ENCODE results near the gene PARN. TPM values are rescaled to one million over a fixed set of nuclear protein-coding genes. Genes with fewer than 3 reads are reported as not detected.
"Not testable (repeated sequence)": the region's sequence is repeated elsewhere in the genome, so short reads cannot be mapped to it uniquely, and the experiment has no call there.

Gene PARN
- total and polyA plus RNA-seq, 3 experiments from 2014 or later, result 45.9 to 48.2 (median 46.0) TPM

DNA sequence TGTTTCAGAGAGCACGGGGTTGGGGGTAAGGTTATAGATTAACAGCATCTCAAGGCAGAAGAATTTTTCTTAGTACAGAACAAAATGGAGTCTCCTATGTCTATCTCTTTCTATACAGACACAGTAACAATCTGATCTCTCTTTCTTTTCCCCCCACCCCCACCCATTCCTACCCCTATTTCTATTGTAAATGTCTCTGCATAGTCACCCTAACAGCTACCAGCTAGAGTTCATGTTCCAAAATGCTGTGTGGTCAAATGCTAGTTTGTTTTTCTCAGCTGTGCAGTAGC is 6.8 kb upstream of the PARN start:
- DNase-seq; H3K36me3 ChIP-seq (ENCODE audit: insufficient read depth, low read length): not testable (repeated sequence)
- H3K4me1 Mint-ChIP-seq, result peaks cover 53 to 81% (median 70%) of the 10 kb centered on the region in 3 donors

DNA sequence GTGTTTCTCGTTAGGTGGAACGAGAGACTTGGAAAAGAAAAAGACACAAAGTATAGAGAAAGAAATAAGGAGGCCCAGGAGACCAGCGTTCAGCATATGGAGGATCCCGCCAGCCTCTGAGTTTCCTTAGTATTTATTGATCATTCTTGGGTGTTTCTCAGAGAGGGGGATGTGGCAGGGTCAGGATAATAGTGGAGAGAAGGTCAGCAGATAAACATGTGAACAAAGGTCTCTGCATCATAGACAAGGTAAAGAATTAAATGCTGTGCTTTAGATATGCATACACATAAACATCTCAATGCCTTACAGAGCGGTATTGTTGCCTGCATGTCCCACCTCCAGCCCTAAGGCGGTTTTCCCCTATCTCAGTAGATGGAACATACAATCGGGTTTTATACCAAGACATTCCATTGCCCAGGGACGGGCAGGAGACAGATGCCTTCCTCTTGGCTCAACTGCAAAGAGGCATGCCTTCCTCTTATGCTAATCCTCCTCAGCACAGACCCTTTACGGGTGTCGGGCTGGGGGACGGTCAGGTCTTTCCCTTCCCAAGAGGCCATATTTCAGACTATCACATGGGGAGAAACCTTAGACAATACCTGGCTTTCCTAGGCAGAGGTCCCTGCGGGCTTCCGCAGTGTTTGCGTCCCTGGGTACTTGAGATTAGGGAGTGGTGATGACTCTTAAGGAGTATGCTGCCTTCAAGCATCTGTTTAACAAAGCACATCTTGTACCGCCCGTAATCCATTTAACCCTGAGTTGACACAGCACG is 6.3 kb upstream of the PARN start:
- H3K27me3 Mint-ChIP-seq; H3K27ac ChIP-seq (ENCODE audit: low read depth, low read length); POLR2A ChIA-PET; H3K9me3 ChIP-seq (ENCODE audit: low read length); DNase-seq; H3K4me3 ChIP-seq (ENCODE audit: low read length); CTCF ChIA-PET; H3K36me3 ChIP-seq (ENCODE audit: insufficient read depth, low read length); H3K9me3 Mint-ChIP-seq; H3K27me3 ChIP-seq (ENCODE audit: insufficient read depth, low read length, poor library complexity, severe bottlenecking): not testable (repeated sequence)
- H3K4me1 ChIP-seq (ENCODE audit: insufficient read depth, low read length), result peaks cover 29% of the 10 kb centered on the region
- peak overlapping the region; percentile 2 to 95 (median 57) for H3K27ac Mint-ChIP-seq
- H3K4me3 Mint-ChIP-seq, result peak overlapping the region in 4 of 7 donors; percentile 9 to 95 (median 54)
- H3K36me3 Mint-ChIP-seq, result peaks cover 0 to 52% (median 2%) of the 10 kb centered on the region in 3 donors
- H3K4me1 Mint-ChIP-seq, result peaks cover 51 to 84% (median 74%) of the 10 kb centered on the region in 3 donors

More for the DNA sequence above, 6.8 kb upstream of the PARN start:
- H3K9me3 Mint-ChIP-seq; POLR2A ChIA-PET; H3K4me3 Mint-ChIP-seq; H3K4me3 ChIP-seq (ENCODE audit: low read length); CTCF ChIA-PET; H3K27me3 Mint-ChIP-seq; H3K9me3 ChIP-seq (ENCODE audit: low read length); H3K27me3 ChIP-seq (ENCODE audit: insufficient read depth, low read length, poor library complexity, severe bottlenecking); H3K27ac ChIP-seq (ENCODE audit: low read depth, low read length): not testable (repeated sequence)
- Mint-ChIP-seq H3K36me3 (peaks cover 0 to 53% (median 2%) of the 10 kb centered on the region in 3 donors), H3K27ac (peak overlapping the region in 4 of 8 donors; percentile 1 to 95 (median 16))
- peaks cover 23% of the 10 kb centered on the region for H3K4me1 ChIP-seq (ENCODE audit: insufficient read depth, low read length)

GRCh38 chr16:14635395-14636165 is 5.5 kb upstream of the PARN start:
- H3K27ac ChIP-seq (ENCODE audit: low read depth, low read length), result no peak overlapping the region
- H3K27me3 ChIP-seq (ENCODE audit: insufficient read depth, low read length, poor library complexity, severe bottlenecking), result no peaks in the 10 kb centered on the region
- H3K36me3 ChIP-seq (ENCODE audit: insufficient read depth, low read length), result no peaks in the 10 kb centered on the region
- H3K4me3 ChIP-seq (ENCODE audit: low read length), result no peak overlapping the region
- Mint-ChIP-seq H3K27me3 (peaks cover 0 to 2% of the 10 kb centered on the region in 2 donors), H3K27ac (peak overlapping the region; percentile 29 to 100 (median 82)), H3K4me1 (peaks cover 48 to 81% (median 70%) of the 10 kb centered on the region in 3 donors), H3K9me3 (no peaks in the 10 kb centered on the region), H3K36me3 (peaks cover 0 to 46% (median 2%) of the 10 kb centered on the region in 3 donors), H3K4me3 (peak overlapping the region in 5 of 7 donors; percentile 95 to 100 (median 100))
- ChIA-PET POLR2A (no interaction called here), CTCF (no interaction called here)
- H3K4me1 ChIP-seq (ENCODE audit: insufficient read depth, low read length), result peaks cover 32% of the 10 kb centered on the region
- H3K9me3 ChIP-seq (ENCODE audit: low read length), result no peaks in the 10 kb centered on the region
- DNase-seq, result no peak

- H3K36me3 ChIP-seq (ENCODE audit: insufficient read depth, low read length), result no peaks in the 10 kb centered on the region
- H3K4me3 Mint-ChIP-seq, result peak overlapping the region; percentile 95 to 100 (median 100)
- H3K9me3 Mint-ChIP-seq, result peaks cover 0 to 4% (median 0%) of the 10 kb centered on the region in 5 donors
- H3K4me1 ChIP-seq (ENCODE audit: insufficient read depth, low read length), result peaks cover 38% of the 10 kb centered on the region
- no peak for DNase-seq
- H3K4me3 ChIP-seq (ENCODE audit: low read length), result peak overlapping the region; percentile 87
- H3K27ac Mint-ChIP-seq, result peak overlapping the region; percentile 95 to 100 (median 99)
- no peaks in the 10 kb centered on the region for H3K9me3 ChIP-seq (ENCODE audit: low read length)
- H3K27me3 Mint-ChIP-seq, result peaks cover 0 to 2% of the 10 kb centered on the region in 2 donors
- H3K27me3 ChIP-seq (ENCODE audit: insufficient read depth, low read length, poor library complexity, severe bottlenecking), result no peaks in the 10 kb centered on the region
- H3K36me3 Mint-ChIP-seq, result peaks cover 0 to 36% (median 0%) of the 10 kb centered on the region in 3 donors
- CTCF ChIA-PET, result interaction anchor here (0.6 kb wide), 1 partner anchor 332 kb away, joined by 4 read pairs; no protein-coding TSS in a partner anchor
- no peak overlapping the region for H3K27ac ChIP-seq (ENCODE audit: low read depth, low read length)
- POLR2A ChIA-PET, result no interaction called here
- peaks cover 46 to 76% (median 66%) of the 10 kb centered on the region in 3 donors for H3K4me1 Mint-ChIP-seq
Measured at GRCh38 chr16:14634389-14634725, 4.3 kb upstream of the PARN start.

- DNase-seq, result peak; percentile 99 to 100 (median 99)
- peaks cover 0 to 2% of the 10 kb centered on the region in 2 donors for H3K27me3 Mint-ChIP-seq
- peaks cover 0 to 4% (median 0%) of the 10 kb centered on the region in 5 donors for H3K9me3 Mint-ChIP-seq
- peak within 1 kb of the TSS; percentile 95 to 100 (median 99) for H3K27ac Mint-ChIP-seq
- peaks cover 0 to 36% (median 0%) of the 10 kb centered on the region in 3 donors for H3K36me3 Mint-ChIP-seq
- Histone ChIP-seq H3K36me3 (ENCODE audit: insufficient read depth, low read length) (no peaks in the 10 kb centered on the region), H3K27ac (ENCODE audit: low read depth, low read length) (peak within 1 kb of the TSS; percentile 89), H3K4me1 (ENCODE audit: insufficient read depth, low read length) (peaks cover 52% of the 10 kb centered on the region), H3K4me3 (ENCODE audit: low read length) (peak within 1 kb of the TSS; percentile 87), H3K27me3 (ENCODE audit: insufficient read depth, low read length, poor library complexity, severe bottlenecking) (no peaks in the 10 kb centered on the region), H3K9me3 (ENCODE audit: low read length) (no peaks in the 10 kb centered on the region)
- CTCF ChIA-PET, result no interaction called here
- peak within 1 kb of the TSS; percentile 95 to 100 (median 100) for H3K4me3 Mint-ChIP-seq
- POLR2A ChIA-PET, result no interaction called here
- H3K4me1 Mint-ChIP-seq, result peaks cover 57 to 86% (median 81%) of the 10 kb centered on the region in 3 donors
Measured at GRCh38 chr16:14632693-14633569, 2.9 kb upstream of the PARN start, which contains the start of gene BFAR. BFAR (plus strand) TSS chr16:14632951; CDS start chr16:14644347, 11,396 bp downstream.

DNA sequence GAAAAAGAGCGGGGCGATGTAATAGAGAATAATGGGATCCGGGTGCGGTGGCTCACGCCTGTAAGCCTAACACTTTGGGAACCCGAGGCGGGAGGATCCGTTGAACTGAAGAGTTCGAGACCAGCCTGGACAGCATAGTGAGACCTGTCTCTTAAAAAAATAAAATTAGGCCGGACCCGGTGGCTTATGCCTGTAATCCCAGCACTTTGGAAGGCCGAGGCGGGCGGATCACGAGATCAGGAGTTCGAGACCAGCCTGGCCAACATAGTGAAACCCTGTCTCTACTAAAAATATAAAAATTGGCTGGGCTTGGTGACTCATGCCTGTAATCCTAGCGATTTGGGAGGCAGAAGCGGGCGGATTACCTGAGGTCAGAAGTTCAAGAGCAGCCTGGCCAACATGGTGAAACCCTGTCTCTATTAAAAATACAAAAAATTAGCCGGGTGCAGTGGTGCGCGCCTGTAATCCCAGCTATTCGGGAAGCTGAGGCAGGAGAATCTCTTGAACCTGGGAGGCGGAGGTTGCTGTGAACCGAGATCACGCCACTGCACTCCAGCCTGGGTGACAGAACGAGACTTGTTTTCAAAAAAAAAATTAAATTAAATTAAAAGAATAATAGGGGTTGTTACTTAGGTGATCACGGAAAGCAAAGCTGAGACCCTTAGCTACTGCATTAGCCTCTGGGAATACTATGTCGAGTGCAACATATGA is 715 bp upstream of the PARN start:
- H3K27me3 ChIP-seq (ENCODE audit: insufficient read depth, low read length, poor library complexity, severe bottlenecking); H3K27me3 Mint-ChIP-seq; H3K9me3 Mint-ChIP-seq; H3K36me3 ChIP-seq (ENCODE audit: insufficient read depth, low read length); H3K9me3 ChIP-seq (ENCODE audit: low read length); CTCF ChIA-PET; DNase-seq: not testable (repeated sequence)
- H3K27ac Mint-ChIP-seq, result peak overlapping the region; percentile 95 to 100 (median 99)
- peak overlapping the region; percentile 83 to 100 (median 91) for H3K4me3 Mint-ChIP-seq
- Histone ChIP-seq H3K27ac (ENCODE audit: low read depth, low read length) (peak overlapping the region; percentile 91), H3K4me3 (ENCODE audit: low read length) (peak overlapping the region; percentile 62), H3K4me1 (ENCODE audit: insufficient read depth, low read length) (peaks cover 54% of the 10 kb centered on the region)
- POLR2A ChIA-PET, result interaction anchor here (0.6 kb wide), 1 partner anchor 711 kb away, joined by 3 read pairs; the partner anchor contains the start of gene ERCC4
- H3K4me1 Mint-ChIP-seq, result peaks cover 45 to 79% (median 67%) of the 10 kb centered on the region in 3 donors
- H3K36me3 Mint-ChIP-seq, result peaks cover 4 to 41% (median 7%) of the 10 kb centered on the region in 3 donors

- Histone ChIP-seq H3K36me3 (ENCODE audit: insufficient read depth, low read length) (peaks cover 15% of the 10 kb centered on the region), H3K27ac (ENCODE audit: low read depth, low read length) (peak overlapping the region; percentile 91), H3K4me3 (ENCODE audit: low read length) (peak overlapping the region; percentile 64), H3K9me3 (ENCODE audit: low read length) (no peaks in the 10 kb centered on the region), H3K27me3 (ENCODE audit: insufficient read depth, low read length, poor library complexity, severe bottlenecking) (no peaks in the 10 kb centered on the region), H3K4me1 (ENCODE audit: insufficient read depth, low read length) (peaks cover 41% of the 10 kb centered on the region)
- CTCF ChIA-PET, result no interaction called here
- POLR2A ChIA-PET, result interaction anchor here (0.6 kb wide), 1 partner anchor 707 kb away, joined by 3 read pairs; no protein-coding TSS in a partner anchor
- Mint-ChIP-seq H3K36me3 (peaks cover 8 to 53% (median 10%) of the 10 kb centered on the region in 3 donors), H3K27me3 (peaks cover 0 to 2% of the 10 kb centered on the region in 2 donors), H3K9me3 (peaks cover 0 to 4% (median 0%) of the 10 kb centered on the region in 5 donors), H3K4me1 (peaks cover 41 to 71% (median 59%) of the 10 kb centered on the region in 3 donors), H3K27ac (peak overlapping the region; percentile 93 to 100 (median 98)), H3K4me3 (peak overlapping the region; percentile 83 to 97 (median 91))
- DNase-seq, result peak in 1 of 5 donors; percentile 15
Measured at GRCh38 chr16:14629612-14629918, 495 bp downstream of the PARN start.

Data from CD8-positive, alpha-beta memory T cell (primary cell).